ENCODE measurements around the gene BLTP3B.

DNA sequence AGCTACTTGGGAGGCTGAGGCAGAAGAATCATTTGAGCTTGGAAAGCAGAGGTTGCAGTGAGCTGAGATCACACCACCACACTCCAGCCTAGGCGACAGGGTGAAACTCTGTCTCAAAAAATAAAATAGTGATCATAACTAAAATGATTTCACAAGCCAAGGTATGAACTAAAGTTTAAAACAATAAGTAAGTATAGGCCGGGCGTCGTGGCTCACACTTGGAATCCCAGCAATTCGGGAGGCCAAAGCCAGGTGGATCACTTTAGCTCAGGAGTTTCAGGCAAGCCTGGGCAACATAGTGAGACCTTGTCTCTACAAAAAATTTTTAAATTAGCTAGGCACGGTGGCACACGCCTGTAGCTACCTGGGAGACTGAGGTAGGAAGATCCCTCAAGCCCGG lies 27.4 kb downstream of the BLTP3B start:
- TF ChIP-seq, protein P1, sequence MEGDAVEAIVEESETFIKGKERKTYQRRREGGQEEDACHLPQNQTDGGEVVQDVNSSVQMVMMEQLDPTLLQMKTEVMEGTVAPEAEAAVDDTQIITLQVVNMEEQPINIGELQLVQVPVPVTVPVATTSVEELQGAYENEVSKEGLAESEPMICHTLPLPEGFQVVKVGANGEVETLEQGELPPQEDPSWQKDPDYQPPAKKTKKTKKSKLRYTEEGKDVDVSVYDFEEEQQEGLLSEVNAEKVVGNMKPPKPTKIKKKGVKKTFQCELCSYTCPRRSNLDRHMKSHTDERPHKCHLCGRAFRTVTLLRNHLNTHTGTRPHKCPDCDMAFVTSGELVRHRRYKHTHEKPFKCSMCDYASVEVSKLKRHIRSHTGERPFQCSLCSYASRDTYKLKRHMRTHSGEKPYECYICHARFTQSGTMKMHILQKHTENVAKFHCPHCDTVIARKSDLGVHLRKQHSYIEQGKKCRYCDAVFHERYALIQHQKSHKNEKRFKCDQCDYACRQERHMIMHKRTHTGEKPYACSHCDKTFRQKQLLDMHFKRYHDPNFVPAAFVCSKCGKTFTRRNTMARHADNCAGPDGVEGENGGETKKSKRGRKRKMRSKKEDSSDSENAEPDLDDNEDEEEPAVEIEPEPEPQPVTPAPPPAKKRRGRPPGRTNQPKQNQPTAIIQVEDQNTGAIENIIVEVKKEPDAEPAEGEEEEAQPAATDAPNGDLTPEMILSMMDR (conservative IDR thresholded peaks at IDR 0.05 in 1 of 2, IDR thresholded peaks at IDR 0.05 in 1 of 2; ENCODE audit: extremely low read depth in 1 of 2, insufficient read depth in 1 of 2, low read depth in 1 of 2, low read length in 2 of 2): no peak
- no peak for TF ChIP-seq EZH2 (IDR thresholded peaks at IDR 0.05; ENCODE audit: borderline replicate concordance, low read length)

All from mammary epithelial cell (primary cell).